ENCODE results near the gene TMEM184B. TPM values are rescaled to one million over a fixed set of nuclear protein-coding genes. Genes with fewer than 3 reads are reported as not detected.
A peak's percentile ranks its signal among the peaks of the same experiment; 100 is the strongest.

Gene TMEM184B
- total and polyA plus RNA-seq, 9 donors = 15.3 to 48.3 (median 38.2) TPM

DNA sequence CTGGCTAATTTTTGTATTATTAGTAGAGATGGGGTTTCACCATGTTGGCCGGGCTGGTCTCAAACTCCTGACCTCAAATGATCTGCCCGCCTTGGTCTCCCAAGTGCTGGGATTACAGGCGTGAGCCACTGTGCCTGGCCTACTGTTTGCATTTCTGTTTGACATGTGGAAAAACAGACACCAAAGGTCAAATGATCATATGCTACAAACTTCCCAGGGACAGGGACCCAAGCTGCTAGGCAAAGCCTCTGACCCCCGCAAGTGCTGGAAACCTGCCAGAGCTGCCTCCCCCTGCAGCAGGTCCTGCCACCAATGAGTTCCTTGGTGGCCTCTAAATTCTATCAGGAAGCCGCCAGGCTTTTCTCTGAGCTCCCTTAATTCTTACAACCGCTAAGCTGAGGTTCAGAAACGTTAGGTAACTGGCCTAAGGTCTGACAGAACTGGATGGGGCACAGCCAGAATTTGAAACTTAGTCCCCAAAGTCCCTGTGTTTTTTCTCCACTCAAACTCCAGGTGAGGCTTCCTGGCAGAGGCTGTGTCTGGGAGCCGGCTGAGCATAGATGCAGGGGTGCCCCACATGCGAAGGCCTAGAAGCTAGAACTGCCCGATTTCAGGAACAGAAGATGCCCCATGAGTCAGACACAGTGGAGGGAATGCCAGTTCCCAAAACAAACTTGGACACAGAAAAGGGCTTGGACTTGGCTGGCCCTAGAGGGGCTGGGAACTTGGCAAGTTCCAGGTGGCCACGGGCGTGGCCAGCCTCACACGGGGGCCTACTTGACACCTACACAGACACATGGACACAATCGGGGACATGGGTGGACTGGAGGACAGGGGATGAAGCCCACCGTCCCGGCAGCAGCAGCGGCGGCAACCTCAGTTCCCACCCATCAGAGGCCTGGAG is 37.1 kb upstream of the TMEM184B start:
- Histone ChIP-seq H3K9me3 (no peaks in the 10 kb centered on the region), H3K4me1 (ENCODE audit: insufficient read depth) (peaks cover 33% of the 10 kb centered on the region), H3K4me3 (no peak overlapping the region), H3K27me3 (no peaks in the 10 kb centered on the region), H3K27ac (peak overlapping the region; percentile 40 to 68), H3K36me3 (no peaks in the 10 kb centered on the region)
- 49 to 56% (median 53%) methylated on average over 18 of the region's 18 CpGs for WGBS, 3 donors
- DNase-seq = peak in 1 of 5 donors; percentile 51
- intact Hi-C loops (cut with DNase I) = loop anchor here in 2 of 4 donors (5.0 to 10.0 kb wide), 2 partner anchors 38 to 195 kb away; partner anchors contain the start of genes DDX17 (in 1 of the 2) and TMEM184B (in 1 of the 2)
- TF ChIP-seq POLR2A (IDR thresholded peaks at IDR 0.05) = no peak
- TF ChIP-seq CTCF (IDR thresholded peaks at IDR 0.05) = no peak
- TF ChIP-seq EP300 (IDR thresholded peaks at IDR 0.05) = no peak

DNA sequence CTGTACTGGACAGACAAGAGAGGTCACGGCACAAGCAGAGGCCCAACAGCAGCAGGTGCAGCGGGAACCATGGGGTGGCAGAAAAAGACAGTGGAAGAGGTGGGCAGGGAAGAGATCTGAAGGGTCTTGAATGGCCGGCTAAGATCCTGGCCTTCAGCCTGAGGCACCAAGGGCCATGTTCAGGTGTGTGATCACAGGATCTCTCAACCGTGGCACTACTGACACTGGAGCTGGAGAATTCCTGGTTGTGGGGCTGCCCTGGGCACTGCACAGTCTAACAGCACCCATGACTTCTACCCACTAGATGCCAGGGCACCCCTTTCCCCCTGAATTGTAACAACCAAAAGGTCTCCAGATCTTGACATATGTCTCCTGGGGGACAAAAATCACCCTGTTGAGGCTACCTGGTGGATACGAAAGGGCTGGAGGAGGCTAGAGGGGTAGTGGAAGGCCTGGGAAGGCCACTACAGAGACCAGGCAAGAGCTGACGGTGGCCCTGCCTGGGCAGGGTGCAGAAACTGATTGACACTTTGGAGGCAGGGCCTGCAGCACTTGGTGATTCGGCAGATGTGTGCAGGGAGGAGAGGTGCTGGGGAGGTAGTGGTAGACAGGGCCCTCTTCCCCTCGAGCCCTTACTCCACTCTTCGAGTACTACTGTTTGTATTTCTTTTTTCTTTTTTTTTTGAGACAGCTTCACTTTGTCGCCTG is 36.1 kb upstream of the TMEM184B start:
- TF ChIP-seq POLR2A (IDR thresholded peaks at IDR 0.05) = no peak
- no peak for TF ChIP-seq CTCF (IDR thresholded peaks at IDR 0.05)
- TF ChIP-seq EP300 (IDR thresholded peaks at IDR 0.05) = no peak
- Histone ChIP-seq H3K27ac (no peak overlapping the region), H3K4me1 (ENCODE audit: insufficient read depth) (peaks cover 34% of the 10 kb centered on the region), H3K27me3 (no peaks in the 10 kb centered on the region), H3K4me3 (no peak overlapping the region), H3K9me3 (no peaks in the 10 kb centered on the region), H3K36me3 (no peaks in the 10 kb centered on the region)
- WGBS, 3 donors = 76 to 77% (median 77%) methylated on average over 10 of the region's 10 CpGs
- intact Hi-C loops (cut with DNase I) = no loop called here
- no peak for DNase-seq

DNA sequence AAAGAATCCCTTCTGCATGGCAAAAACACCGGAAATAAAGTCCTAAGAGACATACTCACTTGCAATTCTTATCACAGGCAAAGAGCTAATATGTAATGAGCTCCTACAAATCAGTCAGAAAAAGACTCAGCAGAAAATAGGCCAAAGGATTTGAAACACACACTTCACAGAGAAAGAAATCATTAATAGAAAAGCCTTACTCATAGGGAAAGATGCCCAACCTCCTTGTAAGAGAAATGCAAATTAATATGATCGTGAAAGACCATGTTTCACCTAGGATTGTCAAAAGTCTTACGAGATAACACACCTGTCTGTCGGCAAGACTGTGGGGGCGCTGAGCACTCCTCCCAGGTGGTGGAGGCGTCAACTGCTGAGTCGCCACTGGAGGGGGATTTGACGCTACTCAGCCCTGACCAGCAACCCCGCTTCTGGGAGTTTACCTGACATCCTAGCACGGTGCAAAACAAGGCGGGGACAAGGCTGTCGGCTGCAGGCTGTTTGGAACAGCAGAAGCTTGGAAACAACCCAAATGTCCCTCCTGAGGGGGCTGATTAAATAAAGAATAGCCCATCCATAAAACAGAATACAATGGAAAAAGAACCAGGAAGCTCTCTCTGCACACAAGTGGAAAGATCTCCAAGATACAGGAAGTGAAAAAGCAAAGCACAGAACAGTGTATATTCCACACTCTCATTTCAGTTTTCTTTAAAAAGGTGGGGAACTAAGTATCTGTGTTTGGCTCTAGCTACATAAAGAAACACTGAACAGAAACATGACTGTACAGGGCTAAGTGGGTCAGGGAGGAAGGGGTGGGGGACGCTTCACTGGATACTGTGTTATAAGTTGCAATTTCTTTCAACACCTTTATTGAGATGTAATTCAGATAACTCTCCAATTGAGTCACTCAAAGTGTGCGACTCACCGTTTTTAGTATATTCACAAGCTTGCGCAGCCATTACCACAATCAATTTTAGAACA is 33.0 kb upstream of the TMEM184B start:
- TF ChIP-seq POLR2A (IDR thresholded peaks at IDR 0.05) (no peak), CTCF (IDR thresholded peaks at IDR 0.05) (no peak), EP300 (IDR thresholded peaks at IDR 0.05) (no peak)
- Histone ChIP-seq H3K27me3 (no peaks in the 10 kb centered on the region), H3K9me3 (no peaks in the 10 kb centered on the region), H3K27ac (no peak overlapping the region), H3K4me1 (ENCODE audit: insufficient read depth) (peaks cover 27% of the 10 kb centered on the region), H3K4me3 (no peak overlapping the region), H3K36me3 (no peaks in the 10 kb centered on the region)
- intact Hi-C loops (cut with DNase I) = no loop called here
- 24 to 30% (median 27%) methylated on average over 16 of the region's 16 CpGs for WGBS, 3 donors
- no peak for DNase-seq

- H3K27me3 ChIP-seq = no peaks in the 10 kb centered on the region
- 78 to 85% (median 80%) methylated on average over 13 of the region's 13 CpGs for WGBS, 3 donors
- TF ChIP-seq POLR2A (IDR thresholded peaks at IDR 0.05) = no peak
- no peak for TF ChIP-seq EP300 (IDR thresholded peaks at IDR 0.05)
- no peak for TF ChIP-seq CTCF (IDR thresholded peaks at IDR 0.05)
- intact Hi-C loops (cut with DNase I) = no loop called here
- DNase-seq = no peak
- no peaks in the 10 kb centered on the region for H3K36me3 ChIP-seq
- H3K4me3 ChIP-seq = no peak overlapping the region
- H3K27ac ChIP-seq = no peak overlapping the region
- H3K9me3 ChIP-seq = no peaks in the 10 kb centered on the region
- H3K4me1 ChIP-seq (ENCODE audit: insufficient read depth) = peaks cover 20% of the 10 kb centered on the region
These were observed 31.7 kb upstream of the TMEM184B start for GRCh38 chr22:38304526-38304925.

Measured in ovary (tissue), 9 donors.